ENCODE data around the gene SCG2. TPM values are rescaled to one million over a fixed set of nuclear protein-coding genes. Genes with fewer than 3 reads are reported as not detected.

SCG2 gene
- polyA plus RNA-seq, 1 donor (not counting 4 experiments of a cell fraction or from before 2014, with no cell fraction given): 0.10 TPM

- no peaks in the 10 kb centered on the region for H3K9me3 ChIP-seq (ENCODE audit: control insufficient read depth, low read depth, low read length)
- no peak overlapping the region for H3K4me2 ChIP-seq (ENCODE audit: control insufficient read depth, extremely low read depth, insufficient read depth, low read depth, low read length)
- H3K79me2 ChIP-seq (ENCODE audit: control insufficient read depth, insufficient read depth, low read length): no peaks in the 10 kb centered on the region
- dilution Hi-C loops (cut with MboI; ENCODE audit: extremely low pct_ligation_motif_present, low sequenced_read_pairs): no loop called here
- H3K4me3 ChIP-seq (ENCODE audit: control insufficient read depth in 2 of 3, extremely low read depth in 1 of 3, insufficient read depth in 2 of 3, low read depth in 1 of 3, low read length in 3 of 3): no peak overlapping the region
- no peak overlapping the region for H3K9ac ChIP-seq (ENCODE audit: control insufficient read depth, extremely low read depth, insufficient read depth, low read length)
- H3K27me3 ChIP-seq (ENCODE audit: control insufficient read depth, extremely low read depth, insufficient read depth, low read length): no peaks in the 10 kb centered on the region
- FAIRE-seq (no peak), DNase-seq (ENCODE audit: low read depth, low spot score) (no peak)
- no peaks in the 10 kb centered on the region for H3K36me3 ChIP-seq (ENCODE audit: control insufficient read depth in 2 of 2, extremely low read depth in 1 of 2, insufficient read depth in 2 of 2, low read length in 2 of 2)
- H2AFZ ChIP-seq (ENCODE audit: control insufficient read depth, low read length): no peak overlapping the region
- no peaks in the 10 kb centered on the region for H3K9me1 ChIP-seq (ENCODE audit: control insufficient read depth, extremely low read depth, insufficient read depth, low read length)
- no peaks in the 10 kb centered on the region for H3K4me1 ChIP-seq (ENCODE audit: control insufficient read depth, extremely low read depth, insufficient read depth, low read length)
- TF ChIP-seq CTCF (optimal IDR thresholded peaks at IDR 0.05 in 1 of 3, IDR thresholded peaks at IDR 0.05 in 1 of 3, conservative IDR thresholded peaks at IDR 0.05 in 1 of 3; ENCODE audit: extremely low read depth in 1 of 3, insufficient read depth in 2 of 3, low read length in 3 of 3) (no peak), EZH2 (IDR thresholded peaks at IDR 0.05; ENCODE audit: low read length) (no peak)
- H4K20me1 ChIP-seq (ENCODE audit: control insufficient read depth, extremely low read depth, insufficient read depth, low read length): no peaks in the 10 kb centered on the region
- H3K27ac ChIP-seq (ENCODE audit: control insufficient read depth, insufficient read depth, low read length): no peak overlapping the region
Measured at GRCh38 chr2:223648755-223649154, 46.6 kb upstream of the SCG2 start.

GRCh38 chr2:223647258-223647952 is 45.2 kb upstream of the SCG2 start:
- H3K9me1 ChIP-seq (ENCODE audit: control insufficient read depth, extremely low read depth, insufficient read depth, low read length): no peaks in the 10 kb centered on the region
- no peak for TF ChIP-seq EZH2 (IDR thresholded peaks at IDR 0.05; ENCODE audit: low read length)
- TF ChIP-seq CTCF (optimal IDR thresholded peaks at IDR 0.05 in 1 of 3, IDR thresholded peaks at IDR 0.05 in 1 of 3, conservative IDR thresholded peaks at IDR 0.05 in 1 of 3; ENCODE audit: extremely low read depth in 1 of 3, insufficient read depth in 2 of 3, low read length in 3 of 3): no peak
- H4K20me1 ChIP-seq (ENCODE audit: control insufficient read depth, extremely low read depth, insufficient read depth, low read length): no peaks in the 10 kb centered on the region
- no peaks in the 10 kb centered on the region for H3K9me3 ChIP-seq (ENCODE audit: control insufficient read depth, low read depth, low read length)
- H3K4me2 ChIP-seq (ENCODE audit: control insufficient read depth, extremely low read depth, insufficient read depth, low read depth, low read length): no peak overlapping the region
- no peak overlapping the region for H3K9ac ChIP-seq (ENCODE audit: control insufficient read depth, extremely low read depth, insufficient read depth, low read length)
- no peak overlapping the region for H3K4me3 ChIP-seq (ENCODE audit: control insufficient read depth in 2 of 3, extremely low read depth in 1 of 3, insufficient read depth in 2 of 3, low read depth in 1 of 3, low read length in 3 of 3)
- H3K36me3 ChIP-seq (ENCODE audit: control insufficient read depth in 2 of 2, extremely low read depth in 1 of 2, insufficient read depth in 2 of 2, low read length in 2 of 2): no peaks in the 10 kb centered on the region
- dilution Hi-C loops (cut with MboI; ENCODE audit: extremely low pct_ligation_motif_present, low sequenced_read_pairs): no loop called here
- no peak overlapping the region for H3K27ac ChIP-seq (ENCODE audit: control insufficient read depth, insufficient read depth, low read length)
- no peaks in the 10 kb centered on the region for H3K4me1 ChIP-seq (ENCODE audit: control insufficient read depth, extremely low read depth, insufficient read depth, low read length)
- FAIRE-seq (no peak), DNase-seq (ENCODE audit: low read depth, low spot score) (no peak)
- H3K27me3 ChIP-seq (ENCODE audit: control insufficient read depth, extremely low read depth, insufficient read depth, low read length): no peaks in the 10 kb centered on the region
- H2AFZ ChIP-seq (ENCODE audit: control insufficient read depth, low read length): no peak overlapping the region
- H3K79me2 ChIP-seq (ENCODE audit: control insufficient read depth, insufficient read depth, low read length): no peaks in the 10 kb centered on the region

All from keratinocyte (primary cell).